Erythroblast (primary cell): ENCODE measurements around the gene DDIAS.

Source experiments
- GATA1 ChIP-seq: IDR thresholded peaks from 2 replicates; pipeline ENCODE4 v1.6.1; 2011; ENCODE audit warnings: low read depth, mild to moderate bottlenecking, control low read depth, low read length, moderate library complexity
- POLR2A ChIP-seq: IDR thresholded peaks from 2 replicates; pipeline ENCODE4 v1.6.1; 2011; ENCODE audit warnings: mild to moderate bottlenecking, low read length

DNA sequence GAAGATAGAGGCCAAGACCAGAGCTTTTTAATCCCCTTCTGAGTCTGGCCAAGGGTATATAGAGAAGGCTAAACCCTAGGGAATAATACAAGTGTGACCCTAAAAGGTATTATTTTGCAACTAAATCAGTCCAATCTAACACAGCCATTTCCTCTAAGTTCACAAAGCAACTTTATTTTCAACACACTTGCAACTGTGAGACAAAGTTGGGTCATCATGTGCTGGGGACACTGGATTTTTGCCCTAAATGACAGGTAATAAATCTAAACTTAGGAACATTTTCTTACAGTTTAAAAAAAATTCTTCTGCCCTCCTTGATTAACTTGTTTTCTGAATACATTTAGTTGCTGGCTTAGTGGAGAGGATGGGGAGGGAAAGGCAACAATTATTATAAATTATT lies 78.3 kb downstream of the DDIAS start:
- TF ChIP-seq POLR2A (no peak), GATA1 (no peak)
